ENCODE data around the gene PRKAG2.

Gene PRKAG2

GRCh38 chr7:151905353-151905752 is 28.4 kb upstream of the PRKAG2 start:
- TF ChIP-seq GATA3 (IDR thresholded peaks at IDR 0.05; ENCODE audit: low read depth, low read length): no peak
- TF ChIP-seq GATA2 (IDR thresholded peaks at IDR 0.05; ENCODE audit: low read depth, low read length): no peak

- TF ChIP-seq GATA2 (IDR thresholded peaks at IDR 0.05; ENCODE audit: low read depth, low read length): no peak
- no peak for TF ChIP-seq GATA3 (IDR thresholded peaks at IDR 0.05; ENCODE audit: low read depth, low read length)
These were observed 27.4 kb upstream of the PRKAG2 start for GRCh38 chr7:151904270-151904669.

- TF ChIP-seq GATA2 (IDR thresholded peaks at IDR 0.05; ENCODE audit: low read depth, low read length) (no peak), GATA3 (IDR thresholded peaks at IDR 0.05; ENCODE audit: low read depth, low read length) (no peak)
These were observed 26.5 kb upstream of the PRKAG2 start for GRCh38 chr7:151903249-151904032.

- no peak for TF ChIP-seq GATA2 (IDR thresholded peaks at IDR 0.05; ENCODE audit: low read depth, low read length)
- TF ChIP-seq GATA3 (IDR thresholded peaks at IDR 0.05; ENCODE audit: low read depth, low read length): no peak
These were observed 25.4 kb upstream of the PRKAG2 start for GRCh38 chr7:151902311-151902710.

- TF ChIP-seq GATA3 (IDR thresholded peaks at IDR 0.05; ENCODE audit: low read depth, low read length): no peak
- TF ChIP-seq GATA2 (IDR thresholded peaks at IDR 0.05; ENCODE audit: low read depth, low read length): no peak
These were observed 24.9 kb upstream of the PRKAG2 start for GRCh38 chr7:151901828-151902227.

GRCh38 chr7:151900986-151901621 is 24.2 kb upstream of the PRKAG2 start:
- TF ChIP-seq GATA3 (IDR thresholded peaks at IDR 0.05; ENCODE audit: low read depth, low read length): no peak
- TF ChIP-seq GATA2 (IDR thresholded peaks at IDR 0.05; ENCODE audit: low read depth, low read length): no peak

- TF ChIP-seq GATA3 (IDR thresholded peaks at IDR 0.05; ENCODE audit: low read depth, low read length) (no peak), GATA2 (IDR thresholded peaks at IDR 0.05; ENCODE audit: low read depth, low read length) (no peak)
These were observed 23.7 kb upstream of the PRKAG2 start for GRCh38 chr7:151900591-151900985.

- TF ChIP-seq GATA2 (IDR thresholded peaks at IDR 0.05; ENCODE audit: low read depth, low read length) (no peak), GATA3 (IDR thresholded peaks at IDR 0.05; ENCODE audit: low read depth, low read length) (no peak)
These were observed 22.8 kb upstream of the PRKAG2 start for GRCh38 chr7:151899513-151900360.

- no peak for TF ChIP-seq GATA3 (IDR thresholded peaks at IDR 0.05; ENCODE audit: low read depth, low read length)
- no peak for TF ChIP-seq GATA2 (IDR thresholded peaks at IDR 0.05; ENCODE audit: low read depth, low read length)
These were observed 21.2 kb upstream of the PRKAG2 start for GRCh38 chr7:151897951-151898686.

- TF ChIP-seq GATA3 (IDR thresholded peaks at IDR 0.05; ENCODE audit: low read depth, low read length): no peak
- TF ChIP-seq GATA2 (IDR thresholded peaks at IDR 0.05; ENCODE audit: low read depth, low read length): no peak
These were observed 20.3 kb upstream of the PRKAG2 start for GRCh38 chr7:151897161-151897731.

GRCh38 chr7:151896486-151896885 is 19.6 kb upstream of the PRKAG2 start:
- no peak for TF ChIP-seq GATA2 (IDR thresholded peaks at IDR 0.05; ENCODE audit: low read depth, low read length)
- TF ChIP-seq GATA3 (IDR thresholded peaks at IDR 0.05; ENCODE audit: low read depth, low read length): no peak

- TF ChIP-seq GATA2 (IDR thresholded peaks at IDR 0.05; ENCODE audit: low read depth, low read length): no peak
- no peak for TF ChIP-seq GATA3 (IDR thresholded peaks at IDR 0.05; ENCODE audit: low read depth, low read length)
These were observed 19.2 kb upstream of the PRKAG2 start for GRCh38 chr7:151896086-151896485.

GRCh38 chr7:151895631-151896031 is 18.7 kb upstream of the PRKAG2 start:
- no peak for TF ChIP-seq GATA3 (IDR thresholded peaks at IDR 0.05; ENCODE audit: low read depth, low read length)
- TF ChIP-seq GATA2 (IDR thresholded peaks at IDR 0.05; ENCODE audit: low read depth, low read length): no peak

Measured in SH-SY5Y (cell line).